HG03103 (cell line): ENCODE data around the gene TBL1XR1.
"Not testable (repeated sequence)": the region's sequence is repeated elsewhere in the genome, so short reads cannot be mapped to it uniquely, and the experiment has no call there.

Experiments used
- ATAC-seq: cut with Tn5 transposase; IDR thresholded peaks from one replicate; pipeline ENCODE4 v1.9.1; 2021; ENCODE audit warnings: low read depth; ENCODE audit not compliant: unreplicated experiment

TBL1XR1 gene

GRCh38 chr3:177041021-177041729, 156.1 kb downstream of the TBL1XR1 start:
- no peak for ATAC-seq

- no peak for ATAC-seq
These were observed 157.6 kb downstream of the TBL1XR1 start for GRCh38 chr3:177039490-177040274.

- no peak for ATAC-seq
These were observed 160.0 kb downstream of the TBL1XR1 start for GRCh38 chr3:177037241-177037640.

- ATAC-seq = no peak
These were observed 161.6 kb downstream of the TBL1XR1 start for GRCh38 chr3:177035676-177036075.

GRCh38 chr3:177034832-177035475, 162.3 kb downstream of the TBL1XR1 start:
- ATAC-seq = no peak

GRCh38 chr3:177026505-177027277, 170.6 kb downstream of the TBL1XR1 start:
- no peak for ATAC-seq

- no peak for ATAC-seq
These were observed 181.4 kb downstream of the TBL1XR1 start for GRCh38 chr3:177015881-177016280.

GRCh38 chr3:177013681-177014280, 183.5 kb downstream of the TBL1XR1 start:
- no peak for ATAC-seq

GRCh38 chr3:177005718-177006405, 191.4 kb downstream of the TBL1XR1 start:
- ATAC-seq = no peak

- not testable (repeated sequence) for ATAC-seq
These were observed 197.1 kb downstream of the TBL1XR1 start for GRCh38 chr3:177000159-177000558.

GRCh38 chr3:176995946-176996345, 201.3 kb downstream of the TBL1XR1 start:
- ATAC-seq = no peak

GRCh38 chr3:176994891-176995781, 202.1 kb downstream of the TBL1XR1 start:
- ATAC-seq = no peak

GRCh38 chr3:176994393-176994792, 202.9 kb downstream of the TBL1XR1 start:
- ATAC-seq = no peak

GRCh38 chr3:176992978-176993377, 204.3 kb downstream of the TBL1XR1 start:
- no peak for ATAC-seq

- no peak for ATAC-seq
These were observed 204.7 kb downstream of the TBL1XR1 start for GRCh38 chr3:176992565-176992964.

GRCh38 chr3:176988795-176989194, 208.5 kb downstream of the TBL1XR1 start:
- ATAC-seq = no peak

- ATAC-seq = no peak
These were observed 209.2 kb downstream of the TBL1XR1 start for GRCh38 chr3:176987901-176988650.

GRCh38 chr3:176978441-176978840, 218.8 kb downstream of the TBL1XR1 start:
- no peak for ATAC-seq
